T-cell (primary cell): ENCODE data around the gene PLPPR3. TPM values are rescaled to one million over a fixed set of nuclear protein-coding genes. Genes with fewer than 3 reads are reported as not detected.
A peak's percentile ranks its signal among the peaks of the same experiment; 100 is the strongest.

ENCODE experiments used
- ATAC-seq, 4 experiments: fragments of 200-7000 bp in 3 of 4; fragments of 150-1000 bp in 1 of 4; cut with Tn5 transposase; replicated peaks in 1 of 4; 1 replicate in 3 of 4; 2 replicates in 1 of 4; pipeline ENCODE4 v1.10.0; 2021; ENCODE audit warnings: moderate library complexity in 3 of 4, mild to moderate bottlenecking in 2 of 4, moderate number of reproducible peaks in 1 of 4
- CTCF ChIA-PET, 2 donors: fragments of 300-600 bp; sonication (Branson Sonifier 250); formaldehyde crosslinking; loops; one replicate each; lab custom pipeline; 2022; ENCODE audit warnings: antibody characterized with exemption in 2 of 2; lab: Charles Lee
- POLR2A ChIA-PET, 2 donors: fragments of 300-600 bp; sonication (Branson Sonifier 250); formaldehyde crosslinking; loops; one replicate each; lab custom pipeline; 2022; ENCODE audit warnings: antibody characterized with exemption in 2 of 2; lab: Charles Lee
- DNase-seq, 35 experiments: peaks; one replicate each; pipeline versions ENCODE4 v3.0.0 to v3.0.0-alpha.2; 2013 to 2023
- H3K27ac ChIP-seq: one replicate; pipeline ENCODE4 v1.5.1; 2013; ENCODE audit warnings: low read length
- H3K27me3 ChIP-seq, 2 experiments: replicated peaks in 1 of 2; 1 replicate in 1 of 2; 2 replicates in 1 of 2; pipeline versions ENCODE4 v1.6.1 to v1.7.0; 2013; ENCODE audit warnings: low read length in 1 of 2, mixed read lengths in 1 of 2; ENCODE audit not compliant: control insufficient read depth in 2 of 2, insufficient read depth in 2 of 2; ENCODE audit errors: extremely low read depth in 1 of 2
- H3K36me3 ChIP-seq, 2 donors: 1 replicate in 1 of 2; 2 replicates in 1 of 2; pipeline versions ENCODE4 v1.6.1 to v1.7.0; 2013; ENCODE audit warnings: low read length in 1 of 2; ENCODE audit not compliant: control insufficient read depth in 2 of 2, insufficient read depth in 1 of 2; ENCODE audit errors: extremely low read depth in 1 of 2
- H3K4me1 ChIP-seq, 2 experiments: 1 replicate in 1 of 2; 2 replicates in 1 of 2; pipeline versions ENCODE4 v1.6.1 to v1.7.0; 2013; ENCODE audit warnings: low read length in 2 of 2, mixed read lengths in 1 of 2; ENCODE audit not compliant: insufficient read depth in 2 of 2, control insufficient read depth in 1 of 2; ENCODE audit errors: extremely low read depth in 1 of 2
- H3K4me3 ChIP-seq, 2 donors: 1 replicate in 1 of 2; 2 replicates in 1 of 2; pipeline versions ENCODE4 v1.5.1 to v1.7.0; 2013; ENCODE audit warnings: mild to moderate bottlenecking in 2 of 2, low read length in 1 of 2, moderate library complexity in 1 of 2; ENCODE audit not compliant: control insufficient read depth in 1 of 2; ENCODE audit errors: extremely low read depth in 1 of 2
- H3K9me3 ChIP-seq: 2 replicates; pipeline ENCODE4 v1.7.0; 2013
- H3K27ac Mint-ChIP-seq, 2 donors: one replicate each; pipeline ENCODE4 v1.8.0; 2020 to 2021; ENCODE audit warnings: mild to moderate bottlenecking in 2 of 2, mixed read lengths in 2 of 2
- H3K27me3 Mint-ChIP-seq, 2 donors: one replicate each; pipeline ENCODE4 v1.8.0; 2021 to 2022; ENCODE audit warnings: mixed read lengths in 2 of 2
- H3K36me3 Mint-ChIP-seq: one replicate; pipeline ENCODE4 v1.8.0; 2021; ENCODE audit warnings: mixed read lengths
- H3K4me1 Mint-ChIP-seq, 3 donors: one replicate each; pipeline ENCODE4 v1.8.0; 2020 to 2022; ENCODE audit warnings: mixed read lengths in 3 of 3, mild to moderate bottlenecking in 1 of 3
- H3K4me3 Mint-ChIP-seq, 3 donors: one replicate each; pipeline ENCODE4 v1.8.0; 2020 to 2022; ENCODE audit warnings: mild to moderate bottlenecking in 3 of 3, mixed read lengths in 3 of 3, moderate library complexity in 3 of 3
- H3K9me3 Mint-ChIP-seq, 3 donors: one replicate each; pipeline ENCODE4 v1.8.0; 2020 to 2022; ENCODE audit warnings: mixed read lengths in 3 of 3
- WGBS: methylation state at CpG from one replicate; pipeline ENCODE4 v1.1.5; 2013; ENCODE audit warnings: missing lambda C conversion rate; ENCODE audit not compliant: insufficient coverage; 5-methylcytosine and 5-hydroxymethylcytosine counted together
- total RNA-seq, 35 experiments: library from RNA in 6 of 35; stranded (reverse) in 6 of 35; fragments of 120-200 nt in 1 of 35; gene quantifications; one replicate each; pipeline versions ENCODE4 v1.2.1 to v1.2.4 and lab custom pipeline; 2013 to 2026

PLPPR3 gene
- total RNA-seq, 5 donors from 2014 or later (not counting 1 experiment from before 2014, with no cell fraction given), result 0.22 to 0.36 (median 0.26) TPM; not detected in 2

- 38% methylated on average over 40 of the region's 60 CpGs for WGBS
- ATAC-seq, result peak; percentile 33 to 46 (median 42)
Observed at GRCh38 chr19:861756-862580, 40.2 kb upstream of the PLPPR3 start.

GRCh38 chr19:861141-861755, 39.5 kb upstream of the PLPPR3 start:
- POLR2A ChIA-PET, result no interaction called here
- H3K27ac ChIP-seq, result no peak overlapping the region
- peak overlapping the region in 1 of 3 donors; percentile 75 for H3K4me3 Mint-ChIP-seq
- WGBS, result 68% methylated on average over 18 of the region's 35 CpGs
- H3K27ac Mint-ChIP-seq, result no peak overlapping the region
- H3K36me3 Mint-ChIP-seq, result no peaks in the 10 kb centered on the region
- H3K36me3 ChIP-seq, result no peaks in the 10 kb centered on the region
- no peaks in the 10 kb centered on the region for H3K9me3 ChIP-seq
- CTCF ChIA-PET, result no interaction called here
- ATAC-seq (no peak), DNase-seq (no peak)
- peaks cover 17 to 23% (median 19%) of the 10 kb centered on the region in 3 donors for H3K4me1 Mint-ChIP-seq
- peaks cover 0 to 43% of the 10 kb centered on the region in 2 experiments for H3K27me3 ChIP-seq
- no peak overlapping the region for H3K4me3 ChIP-seq
- peaks cover 7 to 39% of the 10 kb centered on the region in 2 experiments for H3K4me1 ChIP-seq
- H3K9me3 Mint-ChIP-seq, result no peaks in the 10 kb centered on the region
- peaks cover 0 to 7% of the 10 kb centered on the region in 2 donors for H3K27me3 Mint-ChIP-seq

More at GRCh38 chr19:861756-862580, 40.2 kb upstream of the PLPPR3 start:
- Mint-ChIP-seq H3K27me3 (peaks cover 0 to 7% of the 10 kb centered on the region in 2 donors), H3K27ac (no peak overlapping the region), H3K9me3 (no peaks in the 10 kb centered on the region), H3K4me3 (peak overlapping the region in 2 of 3 donors; percentile 55 to 75), H3K36me3 (no peaks in the 10 kb centered on the region), H3K4me1 (peaks cover 16 to 23% (median 19%) of the 10 kb centered on the region in 3 donors)
- ChIA-PET CTCF (no interaction called here), POLR2A (no interaction called here)
- Histone ChIP-seq H3K4me1 (peaks cover 7 to 39% of the 10 kb centered on the region in 2 experiments), H3K27me3 (peaks cover 0 to 43% of the 10 kb centered on the region in 2 experiments), H3K36me3 (no peaks in the 10 kb centered on the region), H3K27ac (no peak overlapping the region), H3K4me3 (no peak overlapping the region), H3K9me3 (no peaks in the 10 kb centered on the region)
- DNase-seq, result peak in 34 of 35 experiments; percentile 46 to 76 (median 61)

- POLR2A ChIA-PET, result interaction anchor here (0.6 kb wide), 2 partner anchors 48 to 59 kb away, joined by 3 to 6 read pairs; no protein-coding TSS in a partner anchor
Observed at GRCh38 chr19:858868-859843, 37.4 kb upstream of the PLPPR3 start, which contains the start of gene CFD. TSS of gene CFD (plus strand) at chr19:859664. CDS start at chr19:859690, 26 bp downstream.

GRCh38 chr19:858284-858683, 36.5 kb upstream of the PLPPR3 start:
- Mint-ChIP-seq H3K9me3 (no peaks in the 10 kb centered on the region), H3K36me3 (no peaks in the 10 kb centered on the region), H3K4me1 (peaks cover 11 to 13% (median 12%) of the 10 kb centered on the region in 3 donors), H3K27ac (no peak overlapping the region), H3K4me3 (no peak overlapping the region), H3K27me3 (peaks cover 0 to 9% of the 10 kb centered on the region in 2 donors)
- H3K27ac ChIP-seq, result no peak overlapping the region
- H3K4me3 ChIP-seq, result no peak overlapping the region
- POLR2A ChIA-PET, result interaction anchor here in 1 of 2 donors (0.6 kb wide), 1 partner anchor 60 kb away, joined by 6 read pairs; no protein-coding TSS in a partner anchor
- ATAC-seq (no peak), DNase-seq (no peak)
- peaks cover 0 to 63% of the 10 kb centered on the region in 2 experiments for H3K27me3 ChIP-seq
- CTCF ChIA-PET, result interaction anchor here in 1 of 2 donors (0.6 to 1.2 kb wide), 2 partner anchors 62 to 139 kb away, joined by 4 to 9 read pairs; no protein-coding TSS in a partner anchor
- H3K36me3 ChIP-seq, result no peaks in the 10 kb centered on the region
- peaks cover 6 to 28% of the 10 kb centered on the region in 2 experiments for H3K4me1 ChIP-seq
- H3K9me3 ChIP-seq, result no peaks in the 10 kb centered on the region
- WGBS, result no CpG with 5 or more reads among the region's 9 CpGs

More at GRCh38 chr19:858868-859843, 37.4 kb upstream of the PLPPR3 start, which contains the start of gene CFD:
- CTCF ChIA-PET, result interaction anchor here in 1 of 2 donors (0.6 to 1.2 kb wide), 2 partner anchors 61 to 138 kb away, joined by 4 to 9 read pairs; no protein-coding TSS in a partner anchor
- peak within 1 kb of the TSS; percentile 13 to 28 (median 17) for H3K4me3 Mint-ChIP-seq
- H3K27me3 Mint-ChIP-seq, result peaks cover 0 to 9% of the 10 kb centered on the region in 2 donors
- DNase-seq (peak in 2 of 35 experiments; percentile 28 to 54), ATAC-seq (no peak)
- Histone ChIP-seq H3K27me3 (peaks cover 0 to 59% of the 10 kb centered on the region in 2 experiments), H3K4me3 (peak within 1 kb of the TSS in 1 of 2 donors; percentile 23), H3K36me3 (no peaks in the 10 kb centered on the region), H3K27ac (no peak within 1 kb of the TSS), H3K4me1 (peaks cover 7 to 37% of the 10 kb centered on the region in 2 experiments), H3K9me3 (no peaks in the 10 kb centered on the region)
- H3K27ac Mint-ChIP-seq, result no peak within 1 kb of the TSS
- H3K36me3 Mint-ChIP-seq, result no peaks in the 10 kb centered on the region
- 31% methylated on average over 15 of the region's 24 CpGs for WGBS
- no peaks in the 10 kb centered on the region for H3K9me3 Mint-ChIP-seq
- H3K4me1 Mint-ChIP-seq, result peaks cover 17 to 21% (median 19%) of the 10 kb centered on the region in 3 donors

GRCh38 chr19:855566-856120, 33.9 kb upstream of the PLPPR3 start:
- WGBS, result 76% methylated on average over 40 of the region's 40 CpGs
- H3K27me3 Mint-ChIP-seq, result peaks cover 0 to 21% of the 10 kb centered on the region in 2 donors
- peaks cover 0 to 69% of the 10 kb centered on the region in 2 experiments for H3K27me3 ChIP-seq
- ChIA-PET POLR2A (no interaction called here), CTCF (no interaction called here)
- peaks cover 0 to 3% (median 2%) of the 10 kb centered on the region in 3 donors for H3K4me1 Mint-ChIP-seq
- DNase-seq (no peak), ATAC-seq (no peak)
- no peaks in the 10 kb centered on the region for H3K36me3 Mint-ChIP-seq
- H3K9me3 Mint-ChIP-seq, result no peaks in the 10 kb centered on the region
- H3K4me3 Mint-ChIP-seq, result no peak overlapping the region
- no peaks in the 10 kb centered on the region for H3K36me3 ChIP-seq
- H3K27ac Mint-ChIP-seq, result no peak overlapping the region
- peaks cover 0 to 6% of the 10 kb centered on the region in 2 experiments for H3K4me1 ChIP-seq
- H3K4me3 ChIP-seq, result no peak overlapping the region
- H3K27ac ChIP-seq, result no peak overlapping the region
- H3K9me3 ChIP-seq, result no peaks in the 10 kb centered on the region
